A673 (cell line): ENCODE results near the gene GRIN3B.

Source experiments
- EZH2 ChIP-seq: fragments of 200-600 bp; sonication (generic); IDR thresholded peaks from 2 replicates; pipeline ENCODE4 v1.6.1; 2017; ENCODE audit warnings: borderline replicate concordance, low read depth, mild to moderate bottlenecking, mixed read lengths, antibody characterized with exemption, low read length; ENCODE audit not compliant: poor library complexity, severe bottlenecking
- TF ChIP-seq, protein P1 (sequence below): fragments of 300-800, 200-600 bp; sonication (generic); conservative IDR thresholded peaks from 2 replicates; pipeline ENCODE4 v1.5.1; 2017; ENCODE audit warnings: low read depth, mild to moderate bottlenecking, antibody characterized with exemption, low read length, moderate library complexity, mixed read lengths

DNA sequence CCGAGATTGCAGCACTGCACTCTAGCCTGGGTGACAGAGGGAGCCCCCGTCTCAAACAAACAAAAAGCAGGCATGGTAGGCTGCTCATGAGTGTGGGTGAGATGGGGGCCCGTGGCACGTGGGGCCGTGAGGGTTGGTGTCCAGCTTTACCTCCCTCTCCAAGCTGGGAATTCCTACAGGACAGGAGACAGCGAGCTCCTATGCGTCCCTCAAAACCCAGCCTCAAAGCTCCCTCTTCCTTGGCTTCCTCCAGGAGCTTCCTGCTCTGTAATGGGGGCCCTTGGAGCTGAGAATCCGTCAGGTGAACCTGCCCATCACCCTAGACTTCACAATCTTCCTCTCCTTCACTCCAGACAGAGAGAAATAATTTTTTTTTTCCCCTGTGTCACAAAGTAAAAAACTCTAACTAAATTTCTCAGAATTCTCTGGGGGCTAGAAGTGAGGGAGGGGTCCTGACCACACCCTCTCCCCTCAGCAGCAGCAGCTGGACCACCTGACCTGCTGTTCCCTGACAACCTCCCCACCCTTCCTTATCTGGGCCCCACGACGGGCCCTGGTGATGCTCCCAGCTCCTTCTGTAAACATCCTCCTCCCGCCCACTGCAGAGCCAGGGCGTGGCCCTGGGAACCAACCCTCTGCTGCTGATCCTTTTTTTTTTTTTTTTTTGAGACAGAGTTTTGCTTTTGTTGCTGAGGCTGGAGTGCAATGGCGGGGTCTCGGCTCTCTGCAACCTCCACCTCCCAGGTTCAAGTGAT is 38.2 kb upstream of the GRIN3B start:
- TF ChIP-seq, protein P1, sequence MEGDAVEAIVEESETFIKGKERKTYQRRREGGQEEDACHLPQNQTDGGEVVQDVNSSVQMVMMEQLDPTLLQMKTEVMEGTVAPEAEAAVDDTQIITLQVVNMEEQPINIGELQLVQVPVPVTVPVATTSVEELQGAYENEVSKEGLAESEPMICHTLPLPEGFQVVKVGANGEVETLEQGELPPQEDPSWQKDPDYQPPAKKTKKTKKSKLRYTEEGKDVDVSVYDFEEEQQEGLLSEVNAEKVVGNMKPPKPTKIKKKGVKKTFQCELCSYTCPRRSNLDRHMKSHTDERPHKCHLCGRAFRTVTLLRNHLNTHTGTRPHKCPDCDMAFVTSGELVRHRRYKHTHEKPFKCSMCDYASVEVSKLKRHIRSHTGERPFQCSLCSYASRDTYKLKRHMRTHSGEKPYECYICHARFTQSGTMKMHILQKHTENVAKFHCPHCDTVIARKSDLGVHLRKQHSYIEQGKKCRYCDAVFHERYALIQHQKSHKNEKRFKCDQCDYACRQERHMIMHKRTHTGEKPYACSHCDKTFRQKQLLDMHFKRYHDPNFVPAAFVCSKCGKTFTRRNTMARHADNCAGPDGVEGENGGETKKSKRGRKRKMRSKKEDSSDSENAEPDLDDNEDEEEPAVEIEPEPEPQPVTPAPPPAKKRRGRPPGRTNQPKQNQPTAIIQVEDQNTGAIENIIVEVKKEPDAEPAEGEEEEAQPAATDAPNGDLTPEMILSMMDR, result no peak
- TF ChIP-seq EZH2, result no peak
